CD4-positive, CD25-positive, alpha-beta regulatory T cell (primary cell): ENCODE measurements around the gene MSI2. TPM values are rescaled to one million over a fixed set of nuclear protein-coding genes. Genes with fewer than 3 reads are reported as not detected.
A peak's percentile ranks its signal among the peaks of the same experiment; 100 is the strongest.

Experiments
- ATAC-seq, 2 donors: fragments of 150-1000 bp; cut with Tn5 transposase; one replicate each; pipeline ENCODE4 v1.10.0; 2021; ENCODE audit warnings: low read depth in 2 of 2, moderate number of reproducible peaks in 2 of 2, moderate library complexity in 1 of 2
- DNase-seq, 3 donors: peaks; one replicate each; pipeline versions ENCODE4 v3.0.0 to v3.0.0-alpha.2; 2012 to 2022; ENCODE audit warnings: mixed read lengths in 1 of 3
- H3K27ac ChIP-seq: one replicate; pipeline ENCODE4 v1.7.0; 2013; ENCODE audit warnings: mild to moderate bottlenecking, low read length; ENCODE audit not compliant: insufficient read depth, poor library complexity, severe bottlenecking
- H3K27me3 ChIP-seq: one replicate; pipeline ENCODE4 v1.7.0; 2013; ENCODE audit warnings: low read length; ENCODE audit not compliant: control insufficient read depth, insufficient read depth
- H3K36me3 ChIP-seq: one replicate; pipeline ENCODE4 v1.7.0; 2013; ENCODE audit warnings: mild to moderate bottlenecking, low read length, moderate library complexity; ENCODE audit not compliant: control insufficient read depth, insufficient read depth
- H3K4me1 ChIP-seq: 2 replicates; pipeline ENCODE4 v1.7.0; 2013; ENCODE audit warnings: mild to moderate bottlenecking, low read length; ENCODE audit not compliant: insufficient read depth, control insufficient read depth, poor library complexity, severe bottlenecking
- H3K4me3 ChIP-seq: one replicate; pipeline ENCODE4 v1.7.0; 2013; ENCODE audit warnings: low read depth, mild to moderate bottlenecking, low read length, moderate library complexity
- H3K9me3 ChIP-seq, 2 experiments: 1 replicate in 1 of 2; 2 replicates in 1 of 2; pipeline ENCODE4 v1.7.0; 2013; ENCODE audit warnings: low read length in 2 of 2, mild to moderate bottlenecking in 1 of 2, moderate library complexity in 1 of 2; ENCODE audit not compliant: control insufficient read depth in 2 of 2
- H3K27ac Mint-ChIP-seq, 3 donors: one replicate each; pipeline ENCODE4 v1.8.0; 2020 to 2022; ENCODE audit warnings: mild to moderate bottlenecking in 3 of 3, mixed read lengths in 3 of 3, moderate library complexity in 2 of 3
- H3K27me3 Mint-ChIP-seq: one replicate; pipeline ENCODE4 v1.8.0; 2022; ENCODE audit warnings: mild to moderate bottlenecking, mixed read lengths
- H3K36me3 Mint-ChIP-seq: one replicate; pipeline ENCODE4 v1.8.0; 2020; ENCODE audit warnings: mixed read lengths
- H3K4me1 Mint-ChIP-seq, 4 donors: one replicate each; pipeline ENCODE4 v1.8.0; 2020 to 2022; ENCODE audit warnings: mixed read lengths in 4 of 4, mild to moderate bottlenecking in 1 of 4
- H3K4me3 Mint-ChIP-seq, 4 donors: one replicate each; pipeline ENCODE4 v1.8.0; 2020 to 2022; ENCODE audit warnings: mild to moderate bottlenecking in 4 of 4, mixed read lengths in 4 of 4, moderate library complexity in 3 of 4
- H3K9me3 Mint-ChIP-seq, 7 donors: one replicate each; pipeline ENCODE4 v1.8.0; 2020 to 2022; ENCODE audit warnings: mixed read lengths in 7 of 7, mild to moderate bottlenecking in 3 of 7, moderate library complexity in 2 of 7
- polyA plus RNA-seq, 4 donors: library from polyadenylated mRNA; unstranded; fragments of 300-500 nt; fragmentation: Illumina TruSeq; gene quantifications; one replicate each; pipeline ENCODE4 v1.2.3, GENCODE V29; 2021
- total RNA-seq: library from RNA; stranded (reverse); gene quantifications from one replicate; pipeline ENCODE4 v1.2.3, GENCODE V29; 2022

Gene MSI2
- total and polyA plus RNA-seq, 5 donors from 2014 or later: 3.2 to 177 (median 3.4) TPM

- no peaks in the 10 kb centered on the region for H3K9me3 Mint-ChIP-seq
- H3K4me1 Mint-ChIP-seq: peaks cover 0 to 61% (median 21%) of the 10 kb centered on the region in 4 donors
- no peaks in the 10 kb centered on the region for H3K27me3 Mint-ChIP-seq
- no peaks in the 10 kb centered on the region for H3K9me3 ChIP-seq
- DNase-seq (no peak), ATAC-seq (no peak)
- peaks cover 2% of the 10 kb centered on the region for H3K4me1 ChIP-seq
- peaks cover 13% of the 10 kb centered on the region for H3K36me3 Mint-ChIP-seq
- H3K27ac Mint-ChIP-seq: peak overlapping the region; percentile 22 to 55 (median 52)
- H3K4me3 ChIP-seq: no peak overlapping the region
- H3K27me3 ChIP-seq: no peaks in the 10 kb centered on the region
- no peak overlapping the region for H3K27ac ChIP-seq
- H3K36me3 ChIP-seq: peaks cover 11% of the 10 kb centered on the region
- no peak overlapping the region for H3K4me3 Mint-ChIP-seq
Observed at GRCh38 chr17:57556977-57557376, 300.7 kb downstream of the MSI2 start.

GRCh38 chr17:57557416-57557815 is 301.1 kb downstream of the MSI2 start:
- peaks cover 0 to 59% (median 18%) of the 10 kb centered on the region in 4 donors for H3K4me1 Mint-ChIP-seq
- H3K9me3 ChIP-seq: no peaks in the 10 kb centered on the region
- H3K27me3 Mint-ChIP-seq: no peaks in the 10 kb centered on the region
- no peak for DNase-seq
- no peaks in the 10 kb centered on the region for H3K27me3 ChIP-seq
- peaks cover 11% of the 10 kb centered on the region for H3K36me3 ChIP-seq
- no peak overlapping the region for H3K4me3 ChIP-seq
- H3K27ac ChIP-seq: no peak overlapping the region
- H3K9me3 Mint-ChIP-seq: no peaks in the 10 kb centered on the region
- peak in 1 of 2 donors; percentile 14 for ATAC-seq
- H3K36me3 Mint-ChIP-seq: peaks cover 13% of the 10 kb centered on the region
- peak overlapping the region in 2 of 3 donors; percentile 31 to 52 for H3K27ac Mint-ChIP-seq
- no peak overlapping the region for H3K4me3 Mint-ChIP-seq
- H3K4me1 ChIP-seq: no peaks in the 10 kb centered on the region

GRCh38 chr17:57557834-57558681 is 301.7 kb downstream of the MSI2 start:
- H3K27ac Mint-ChIP-seq: peak overlapping the region in 2 of 3 donors; percentile 65 to 69
- no peak overlapping the region for H3K4me3 ChIP-seq

DNA sequence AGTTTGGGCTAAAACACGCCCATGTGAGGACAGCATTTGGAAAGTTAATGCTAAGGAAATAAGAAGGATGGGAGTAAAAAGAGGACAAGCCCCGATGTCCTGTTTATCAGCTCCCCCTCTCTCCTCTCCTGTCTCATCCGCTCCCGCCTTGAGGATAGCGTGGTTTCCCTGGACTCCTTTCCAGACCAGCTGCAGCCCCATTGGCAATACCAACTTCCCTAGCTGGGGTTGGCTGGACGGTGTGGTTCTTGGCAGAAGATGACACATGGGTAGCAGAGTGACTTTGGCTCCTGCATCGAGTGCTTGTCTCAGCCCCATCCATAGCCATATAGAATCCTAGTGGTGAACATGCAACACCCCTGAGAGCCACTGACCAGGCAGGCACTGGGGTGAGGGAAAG is 302.9 kb downstream of the MSI2 start:
- H3K9me3 Mint-ChIP-seq: no peaks in the 10 kb centered on the region
- Histone ChIP-seq H3K4me1 (no peaks in the 10 kb centered on the region), H3K4me3 (no peak overlapping the region), H3K9me3 (no peaks in the 10 kb centered on the region), H3K27ac (no peak overlapping the region), H3K27me3 (no peaks in the 10 kb centered on the region), H3K36me3 (peaks cover 11% of the 10 kb centered on the region)
- H3K36me3 Mint-ChIP-seq: peaks cover 13% of the 10 kb centered on the region
- ATAC-seq (no peak), DNase-seq (no peak)
- peaks cover 0 to 47% (median 15%) of the 10 kb centered on the region in 4 donors for H3K4me1 Mint-ChIP-seq
- H3K27me3 Mint-ChIP-seq: no peaks in the 10 kb centered on the region
- H3K4me3 Mint-ChIP-seq: no peak overlapping the region
- H3K27ac Mint-ChIP-seq: peak overlapping the region in 1 of 3 donors; percentile 65

More at GRCh38 chr17:57557834-57558681, 301.7 kb downstream of the MSI2 start:
- peaks cover 13% of the 10 kb centered on the region for H3K36me3 Mint-ChIP-seq
- ATAC-seq (no peak), DNase-seq (no peak)
- H3K9me3 Mint-ChIP-seq: no peaks in the 10 kb centered on the region
- H3K9me3 ChIP-seq: no peaks in the 10 kb centered on the region
- peaks cover 11% of the 10 kb centered on the region for H3K36me3 ChIP-seq
- H3K27me3 ChIP-seq: no peaks in the 10 kb centered on the region
- no peak overlapping the region for H3K4me3 Mint-ChIP-seq
- no peaks in the 10 kb centered on the region for H3K27me3 Mint-ChIP-seq
- peaks cover 0 to 52% (median 13%) of the 10 kb centered on the region in 4 donors for H3K4me1 Mint-ChIP-seq
- H3K27ac ChIP-seq: no peak overlapping the region
- no peaks in the 10 kb centered on the region for H3K4me1 ChIP-seq

DNA sequence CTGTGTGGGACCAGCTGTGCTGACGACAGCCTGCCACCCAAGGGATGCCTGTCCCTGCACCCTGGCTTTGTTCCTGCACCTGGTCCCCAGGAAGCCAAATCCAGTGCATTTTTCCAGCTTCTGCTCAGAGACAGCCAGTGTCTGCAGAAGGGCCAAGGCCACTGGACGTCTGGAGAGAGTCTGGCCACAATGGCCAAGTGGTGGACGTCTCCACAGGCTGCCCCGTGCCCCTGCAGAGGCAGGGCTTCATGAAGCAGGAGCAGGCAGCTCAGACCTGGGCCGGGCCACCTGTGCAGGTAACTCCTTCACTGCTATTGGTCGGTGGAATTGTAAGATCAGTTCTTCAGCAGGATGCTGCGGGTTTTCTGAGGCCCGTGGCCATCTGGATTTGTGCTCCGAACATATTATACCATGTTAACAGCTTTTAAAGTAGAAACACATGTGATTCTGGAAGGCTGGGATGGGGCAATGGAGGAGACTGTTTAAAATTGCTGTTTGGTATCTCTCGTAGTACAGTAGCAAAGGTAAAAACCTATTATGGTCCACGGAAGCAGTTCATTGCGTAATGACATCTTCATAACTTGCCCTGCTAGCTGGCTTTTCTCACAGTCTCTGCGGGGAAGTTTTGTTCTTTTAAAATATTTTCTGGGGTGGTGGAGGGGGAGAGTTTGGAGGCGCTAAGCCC is 303.5 kb downstream of the MSI2 start:
- Mint-ChIP-seq H3K4me3 (no peak overlapping the region), H3K36me3 (peaks cover 13% of the 10 kb centered on the region), H3K4me1 (peaks cover 0 to 47% (median 13%) of the 10 kb centered on the region in 4 donors), H3K27me3 (no peaks in the 10 kb centered on the region), H3K9me3 (no peaks in the 10 kb centered on the region), H3K27ac (peak overlapping the region in 1 of 3 donors; percentile 26)
- DNase-seq (no peak), ATAC-seq (no peak)
- H3K9me3 ChIP-seq: no peaks in the 10 kb centered on the region
- H3K4me1 ChIP-seq: no peaks in the 10 kb centered on the region
- H3K27me3 ChIP-seq: no peaks in the 10 kb centered on the region
- H3K27ac ChIP-seq: no peak overlapping the region
- peaks cover 11% of the 10 kb centered on the region for H3K36me3 ChIP-seq
- no peak overlapping the region for H3K4me3 ChIP-seq

DNA sequence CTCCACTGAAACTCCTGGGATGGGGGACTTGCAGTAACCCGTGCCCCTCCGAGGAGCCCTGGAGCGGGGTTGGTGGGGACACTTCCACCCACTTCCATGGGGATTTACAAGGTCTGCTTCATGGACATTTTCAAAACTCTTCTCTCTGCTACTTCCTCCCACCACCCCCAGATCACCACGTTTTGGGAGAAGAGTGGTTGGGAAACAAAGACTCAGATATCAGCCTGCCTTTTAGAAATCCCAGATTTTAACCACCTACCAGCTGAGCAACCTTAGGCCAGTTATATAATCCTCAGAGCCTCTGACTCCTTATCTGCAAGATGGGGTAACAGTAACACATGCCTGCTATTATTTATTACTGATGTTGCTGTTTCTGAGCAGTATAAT is 304.0 kb downstream of the MSI2 start:
- H3K4me3 Mint-ChIP-seq: no peak overlapping the region
- no peaks in the 10 kb centered on the region for H3K9me3 Mint-ChIP-seq
- H3K4me1 Mint-ChIP-seq: peaks cover 0 to 42% (median 12%) of the 10 kb centered on the region in 4 donors
- H3K27ac Mint-ChIP-seq: peak overlapping the region in 1 of 3 donors; percentile 65
- no peaks in the 10 kb centered on the region for H3K9me3 ChIP-seq
- H3K27me3 Mint-ChIP-seq: no peaks in the 10 kb centered on the region
- DNase-seq (no peak), ATAC-seq (no peak)
- H3K36me3 ChIP-seq: peaks cover 12% of the 10 kb centered on the region
- H3K4me1 ChIP-seq: no peaks in the 10 kb centered on the region
- H3K36me3 Mint-ChIP-seq: peaks cover 14% of the 10 kb centered on the region
- no peak overlapping the region for H3K27ac ChIP-seq
- no peak overlapping the region for H3K4me3 ChIP-seq
- H3K27me3 ChIP-seq: no peaks in the 10 kb centered on the region

DNA sequence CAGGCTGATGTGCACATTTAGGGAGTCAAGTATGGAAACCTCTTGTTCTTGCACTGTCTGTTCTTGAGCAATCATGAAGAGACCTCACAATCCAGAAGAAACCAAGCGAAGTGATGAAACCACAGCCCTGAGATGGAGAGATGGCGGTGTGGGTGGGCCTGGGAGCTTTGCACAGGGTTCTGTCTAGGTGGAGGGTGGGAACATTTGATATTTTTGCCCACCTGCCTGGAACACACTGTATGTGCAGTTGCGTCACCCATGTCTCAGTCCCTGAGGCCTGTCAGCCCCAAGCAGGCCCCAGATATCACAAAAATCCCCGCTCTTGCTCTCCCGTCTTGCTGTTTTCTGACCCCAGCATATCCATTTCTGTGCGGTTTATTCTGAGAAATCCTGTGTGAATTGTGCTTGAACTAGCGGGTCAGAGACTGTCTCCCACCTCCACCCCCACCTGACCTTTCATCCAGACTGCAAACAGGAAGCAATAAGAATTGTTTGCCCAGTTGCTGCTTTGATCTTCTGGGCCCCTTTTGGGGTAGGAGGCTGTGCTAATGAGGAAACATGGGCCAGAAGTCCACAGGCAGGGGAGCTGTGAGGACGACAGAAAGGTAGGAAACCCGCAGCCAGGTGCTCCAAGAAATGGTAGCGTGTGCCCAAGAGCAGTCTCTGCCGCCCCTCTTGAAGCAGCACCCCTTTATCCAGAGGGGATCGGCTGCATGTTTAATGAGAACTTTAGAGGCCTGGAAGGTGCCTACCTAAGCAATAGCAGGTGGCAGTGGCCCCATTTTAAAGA is 304.9 kb downstream of the MSI2 start:
- H3K4me1 ChIP-seq: no peaks in the 10 kb centered on the region
- H3K27me3 ChIP-seq: no peaks in the 10 kb centered on the region
- H3K9me3 ChIP-seq: no peaks in the 10 kb centered on the region
- H3K4me1 Mint-ChIP-seq: peaks cover 0 to 35% (median 11%) of the 10 kb centered on the region in 4 donors
- H3K27me3 Mint-ChIP-seq: no peaks in the 10 kb centered on the region
- no peak overlapping the region for H3K27ac ChIP-seq
- H3K36me3 Mint-ChIP-seq: peaks cover 14% of the 10 kb centered on the region
- peak overlapping the region in 1 of 3 donors; percentile 65 for H3K27ac Mint-ChIP-seq
- no peaks in the 10 kb centered on the region for H3K9me3 Mint-ChIP-seq
- H3K4me3 Mint-ChIP-seq: no peak overlapping the region
- no peak for ATAC-seq
- peaks cover 17% of the 10 kb centered on the region for H3K36me3 ChIP-seq
- H3K4me3 ChIP-seq: no peak overlapping the region
- DNase-seq: no peak
